ENCODE data around the gene ZMIZ1. TPM values are rescaled to one million over a fixed set of nuclear protein-coding genes. Genes with fewer than 3 reads are reported as not detected.

Gene ZMIZ1
- total RNA-seq, 1 experiment from 2014 or later: 28.4 TPM

- Histone ChIP-seq H3K36me3 (ENCODE audit: control insufficient read depth in 1 of 2, insufficient read depth in 2 of 2, low read length in 2 of 2) (no peaks in the 10 kb centered on the region), H3K9me3 (ENCODE audit: control insufficient read depth in 1 of 2, insufficient read depth in 1 of 2, low read depth in 1 of 2, low read length in 2 of 2) (no peaks in the 10 kb centered on the region), H2AFZ (ENCODE audit: low read depth, low read length, poor library complexity, severe bottlenecking) (no peak overlapping the region), H3K27me3 (ENCODE audit: insufficient read depth, low read length) (no peaks in the 10 kb centered on the region), H3K9ac (ENCODE audit: low read length) (no peak overlapping the region), H4K20me1 (ENCODE audit: insufficient read depth) (no peaks in the 10 kb centered on the region), H3K9me2 (ENCODE audit: insufficient read depth) (no peaks in the 10 kb centered on the region), H3K4me1 (ENCODE audit: control insufficient read depth in 1 of 2, insufficient read depth in 2 of 2, low read length in 2 of 2) (peaks cover 18 to 49% of the 10 kb centered on the region in 2 experiments), H3K4me3 (replicated peaks in 1 of 2; ENCODE audit: low read depth in 1 of 2, low read length in 2 of 2) (no peak overlapping the region), H3K79me2 (ENCODE audit: insufficient read depth, low read length) (no peaks in the 10 kb centered on the region), H3K27ac (ENCODE audit: low read depth, low read length) (peak overlapping the region; percentile 15; the same call in 1 of the 2 replicates), H3K4me2 (ENCODE audit: low read length) (peak overlapping the region; percentile 35)
- BruUV-seq (replicated peaks): no TSS peak
- POLR2A ChIA-PET: interaction anchor here (0.9 to 1.0 kb wide), 2 partner anchors 106 to 222 kb away, joined by 3 to 5 read pairs; no protein-coding TSS in a partner anchor
- intact Hi-C loops (cut with micrococcal nuclease): loop anchor here (1.0 to 10.0 kb wide), 9 partner anchors 45 to 1149 kb away; partner anchors contain the start of gene ZMIZ1
- DNase-seq (ENCODE audit: low read depth, low spot score) (peak; percentile 52), ATAC-seq (peak; percentile 90)
- RAD21 ChIA-PET (ENCODE audit: low non-redundant PET in 1 of 2, low total read pairs in 2 of 2, uncharacterized antibody in 2 of 2, unreplicated experiment in 2 of 2): interaction anchor here (0.6 to 1.3 kb wide), 8 partner anchors 68 to 842 kb away, joined by 3 to 5 read pairs (median 3); no protein-coding TSS in a partner anchor
- CTCF ChIA-PET: interaction anchor here (0.8 to 2.1 kb wide), 23 partner anchors 9 to 1165 kb away, joined by 3 to 9 read pairs (median 4); partner anchors contain the start of gene ZMIZ1
- TF ChIP-seq REST (IDR thresholded peaks at IDR 0.05; ENCODE audit: low read depth): no peak
- no peak for TF ChIP-seq FOSL1 (IDR thresholded peaks at IDR 0.05; ENCODE audit: low read depth)
- TF ChIP-seq ZBTB33 (IDR thresholded peaks at IDR 0.05; ENCODE audit: extremely low read depth, insufficient replicate concordance, low read length): no peak
- TF ChIP-seq RAD21 (IDR thresholded peaks at IDR 0.05; ENCODE audit: low read depth): peak; percentile 98
- no peak for TF ChIP-seq ZNF274 (IDR thresholded peaks at IDR 0.05; ENCODE audit: low read depth, low read length)
- TF ChIP-seq CBX3 (IDR thresholded peaks at IDR 0.05; ENCODE audit: low read depth): no peak
- no peak for TF ChIP-seq EZH2 (IDR thresholded peaks at IDR 0.05)
- peak; percentile 37 for TF ChIP-seq YY1 (IDR thresholded peaks at IDR 0.05; ENCODE audit: extremely low read depth, insufficient replicate concordance, low read depth, low read length)
- no peak for TF ChIP-seq MAX (IDR thresholded peaks at IDR 0.05)
- TF ChIP-seq TCF7L2 (IDR thresholded peaks at IDR 0.05; ENCODE audit: borderline replicate concordance, extremely low read depth, insufficient read depth, insufficient read length): no peak
- no peak for TF ChIP-seq SRF (IDR thresholded peaks at IDR 0.05; ENCODE audit: low read depth)
- no peak for TF ChIP-seq EGR1 (IDR thresholded peaks at IDR 0.05; ENCODE audit: low read depth)
- no peak for TF ChIP-seq ATF3 (IDR thresholded peaks at IDR 0.05)
- peak; percentile 79 to 97 (median 93) for TF ChIP-seq CTCF (IDR thresholded peaks at IDR 0.05 in 2 of 3, conservative IDR thresholded peaks at IDR 0.05 in 1 of 3; ENCODE audit: borderline replicate concordance in 1 of 3, insufficient read depth in 1 of 3, low read depth in 2 of 3, low read length in 2 of 3)
- TF ChIP-seq SP1 (IDR thresholded peaks at IDR 0.05; ENCODE audit: low read depth): no peak
- TF ChIP-seq POLR2AphosphoS5 (IDR thresholded peaks at IDR 0.05; ENCODE audit: low read depth, low read length): no peak
- TF ChIP-seq JUND (IDR thresholded peaks at IDR 0.05): no peak
These were observed 126.5 kb downstream of the ZMIZ1 start for GRCh38 chr10:79195091-79195923.
